Karpas-422 (cell line): ENCODE measurements around the gene TEX35. TPM values are rescaled to one million over a fixed set of nuclear protein-coding genes. Genes with fewer than 3 reads are reported as not detected.

ENCODE experiments used
- DNase-seq: peaks from one replicate; pipeline ENCODE4 v3.0.0-alpha.2; 2015
- H2AFZ ChIP-seq: fragments of 200-600 bp; sonication (generic); 2 replicates; pipeline ENCODE4 v1.6.1; 2014; ENCODE audit warnings: antibody characterized with exemption, low read length, mixed read lengths
- H3K27ac ChIP-seq: fragments of 200-600 bp; sonication (generic); 2 replicates; pipeline ENCODE4 v1.5.1; 2014; ENCODE audit warnings: mild to moderate bottlenecking, low read length, moderate library complexity
- H3K27me3 ChIP-seq: fragments of 200-600 bp; sonication (generic); 2 replicates; pipeline ENCODE4 v1.6.1; 2014; ENCODE audit warnings: low read length, mixed read lengths
- H3K36me3 ChIP-seq: fragments of 200-600 bp; sonication (generic); 2 replicates; pipeline ENCODE4 v1.6.1; 2014; ENCODE audit warnings: low read length, mixed read lengths; ENCODE audit not compliant: insufficient read depth
- H3K4me1 ChIP-seq: fragments of 200-600 bp; sonication (generic); 2 replicates; pipeline ENCODE4 v1.6.1; 2014; ENCODE audit warnings: mild to moderate bottlenecking, low read length, mixed read lengths
- H3K4me2 ChIP-seq: fragments of 200-600 bp; sonication (generic); 2 replicates; pipeline ENCODE4 v1.6.1; 2014; ENCODE audit warnings: low read length, low read depth, mild to moderate bottlenecking; ENCODE audit not compliant: poor library complexity, severe bottlenecking
- H3K4me3 ChIP-seq: fragments of 200-600 bp; sonication (generic); 2 replicates; pipeline ENCODE4 v1.5.1; 2014; ENCODE audit warnings: mild to moderate bottlenecking, antibody characterized with exemption, low read length, mixed read lengths
- H3K79me2 ChIP-seq: fragments of 200-600 bp; sonication (generic); 2 replicates; pipeline ENCODE4 v1.6.1; 2014; ENCODE audit warnings: mild to moderate bottlenecking, low read length, mixed read lengths
- H3K9ac ChIP-seq: fragments of 200-600 bp; sonication (generic); 2 replicates; pipeline ENCODE4 v1.6.0; 2014; ENCODE audit warnings: low read length
- H3K9me2 ChIP-seq: fragments of 200-600 bp; sonication (generic), shearing (Covaris generic); replicated peaks from 2 replicates; pipeline ENCODE4 v1.6.0; 2014; ENCODE audit warnings: mild to moderate bottlenecking, low read length, moderate library complexity; ENCODE audit not compliant: insufficient read depth
- H3K9me3 ChIP-seq: fragments of 300-700, 200-600 bp; sonication (generic); 2 replicates; pipeline ENCODE4 v1.6.1; 2014; ENCODE audit warnings: low read length, mixed read lengths
- H4K20me1 ChIP-seq: fragments of 200-600 bp; sonication (generic); 2 replicates; pipeline ENCODE4 v1.6.1; 2014; ENCODE audit warnings: mild to moderate bottlenecking, antibody characterized with exemption, low read length, low read depth; ENCODE audit not compliant: insufficient read depth
- total RNA-seq: library from RNA; depleted of rRNA; stranded (reverse); fragments of >200 nt; shearing (Covaris generic); gene quantifications from 2 replicates; pipeline ENCODE4 v1.2.3, GENCODE V29; 2014; ENCODE audit warnings: low replicate concordance

TEX35 gene
- total RNA-seq, 1 experiment from 2014 or later: 0.26 TPM

- no peak overlapping the region for H3K27ac ChIP-seq
- no peaks in the 10 kb centered on the region for H3K9me3 ChIP-seq
- no peak overlapping the region for H3K4me2 ChIP-seq
- H3K79me2 ChIP-seq: no peaks in the 10 kb centered on the region
- H3K9ac ChIP-seq: no peak overlapping the region
- H3K27me3 ChIP-seq: no peaks in the 10 kb centered on the region
- peaks cover 38% of the 10 kb centered on the region for H3K4me1 ChIP-seq
- no peaks in the 10 kb centered on the region for H3K9me2 ChIP-seq
- H4K20me1 ChIP-seq: no peaks in the 10 kb centered on the region
- no peaks in the 10 kb centered on the region for H3K36me3 ChIP-seq
- H3K4me3 ChIP-seq: no peak overlapping the region
- H2AFZ ChIP-seq: no peak overlapping the region
- DNase-seq: no peak
These were observed 24.0 kb downstream of the TEX35 start for GRCh38 chr1:178536844-178537371.

- Histone ChIP-seq H3K27me3 (no peaks in the 10 kb centered on the region), H3K4me2 (no peak overlapping the region), H3K9me2 (no peaks in the 10 kb centered on the region), H3K27ac (no peak overlapping the region), H3K79me2 (no peaks in the 10 kb centered on the region), H2AFZ (no peak overlapping the region), H3K9ac (no peak overlapping the region), H3K36me3 (no peaks in the 10 kb centered on the region), H4K20me1 (no peaks in the 10 kb centered on the region), H3K9me3 (no peaks in the 10 kb centered on the region), H3K4me3 (no peak overlapping the region), H3K4me1 (peaks cover 33% of the 10 kb centered on the region)
- no peak for DNase-seq
These were observed 24.6 kb downstream of the TEX35 start for GRCh38 chr1:178537382-178538090.

GRCh38 chr1:178538192-178538916 is 25.4 kb downstream of the TEX35 start:
- Histone ChIP-seq H3K4me1 (peaks cover 35% of the 10 kb centered on the region), H3K9me2 (no peaks in the 10 kb centered on the region), H3K9me3 (no peaks in the 10 kb centered on the region), H2AFZ (no peak overlapping the region), H3K4me3 (no peak overlapping the region), H3K27ac (no peak overlapping the region), H3K36me3 (no peaks in the 10 kb centered on the region), H4K20me1 (no peaks in the 10 kb centered on the region), H3K27me3 (no peaks in the 10 kb centered on the region), H3K79me2 (peaks cover 6% of the 10 kb centered on the region), H3K9ac (no peak overlapping the region), H3K4me2 (no peak overlapping the region)
- DNase-seq: no peak

GRCh38 chr1:178539291-178539690 is 26.4 kb downstream of the TEX35 start:
- peak overlapping the region; percentile 96 for H3K27ac ChIP-seq
- H3K9ac ChIP-seq: 0 out of 2 replicates have a peak overlapping the region, but pooled peaks have one; percentile 91
- H3K9me3 ChIP-seq: no peaks in the 10 kb centered on the region
- no peak overlapping the region for H3K4me3 ChIP-seq
- DNase-seq: no peak
- H3K27me3 ChIP-seq: no peaks in the 10 kb centered on the region
- no peaks in the 10 kb centered on the region for H4K20me1 ChIP-seq
- peaks cover 15% of the 10 kb centered on the region for H3K79me2 ChIP-seq
- peaks cover 4% of the 10 kb centered on the region for H3K36me3 ChIP-seq
- H3K4me2 ChIP-seq: peak overlapping the region; percentile 81
- H2AFZ ChIP-seq: no peak overlapping the region
- no peaks in the 10 kb centered on the region for H3K9me2 ChIP-seq
- peaks cover 45% of the 10 kb centered on the region for H3K4me1 ChIP-seq

- peak overlapping the region; percentile 81 for H3K4me2 ChIP-seq
These were observed 27.3 kb downstream of the TEX35 start for GRCh38 chr1:178540204-178540603.

GRCh38 chr1:178540646-178541045 is 27.7 kb downstream of the TEX35 start:
- H3K4me1 ChIP-seq: peaks cover 58% of the 10 kb centered on the region
- H3K9ac ChIP-seq: peak overlapping the region; percentile 91
- peak overlapping the region; percentile 55 for H3K4me3 ChIP-seq
- no peaks in the 10 kb centered on the region for H3K27me3 ChIP-seq
- H3K79me2 ChIP-seq: peaks cover 29% of the 10 kb centered on the region
- no peak for DNase-seq
- H3K9me3 ChIP-seq: no peaks in the 10 kb centered on the region
- H3K27ac ChIP-seq: peak overlapping the region; percentile 96
- no peaks in the 10 kb centered on the region for H4K20me1 ChIP-seq
- H3K4me2 ChIP-seq: peak overlapping the region; percentile 81
- H3K9me2 ChIP-seq: no peaks in the 10 kb centered on the region
- H2AFZ ChIP-seq: peak overlapping the region; percentile 26; the same call in 1 of the 2 replicates
- peaks cover 18% of the 10 kb centered on the region for H3K36me3 ChIP-seq

More at GRCh38 chr1:178540204-178540603, 27.3 kb downstream of the TEX35 start:
- peak; percentile 93 for DNase-seq
- peak overlapping the region; percentile 91 for H3K9ac ChIP-seq
- H3K27ac ChIP-seq: peak overlapping the region; percentile 96
- H3K36me3 ChIP-seq: peaks cover 13% of the 10 kb centered on the region
- no peaks in the 10 kb centered on the region for H3K9me3 ChIP-seq
- no peaks in the 10 kb centered on the region for H3K9me2 ChIP-seq
- H2AFZ ChIP-seq: no peak overlapping the region
- no peaks in the 10 kb centered on the region for H4K20me1 ChIP-seq
- H3K27me3 ChIP-seq: no peaks in the 10 kb centered on the region
- H3K79me2 ChIP-seq: peaks cover 24% of the 10 kb centered on the region
- H3K4me3 ChIP-seq: peak overlapping the region; percentile 55
- H3K4me1 ChIP-seq: peaks cover 54% of the 10 kb centered on the region

GRCh38 chr1:178541379-178541778 is 28.5 kb downstream of the TEX35 start:
- peak overlapping the region; percentile 91 for H3K9ac ChIP-seq
- H3K9me3 ChIP-seq: no peaks in the 10 kb centered on the region
- H4K20me1 ChIP-seq: no peaks in the 10 kb centered on the region
- no peaks in the 10 kb centered on the region for H3K27me3 ChIP-seq
- no peaks in the 10 kb centered on the region for H3K9me2 ChIP-seq
- peak overlapping the region; percentile 96 for H3K27ac ChIP-seq
- peaks cover 35% of the 10 kb centered on the region for H3K79me2 ChIP-seq
- H3K4me1 ChIP-seq: peaks cover 63% of the 10 kb centered on the region
- H3K4me2 ChIP-seq: peak overlapping the region; percentile 81
- DNase-seq: peak; percentile 57
- H2AFZ ChIP-seq: no peak overlapping the region
- peaks cover 24% of the 10 kb centered on the region for H3K36me3 ChIP-seq
- H3K4me3 ChIP-seq: peak overlapping the region; percentile 74
